Measurements from ENCODE around the gene COL12A1. TPM values are rescaled to one million over a fixed set of nuclear protein-coding genes. Genes with fewer than 3 reads are reported as not detected.

The COL12A1 gene
- total and polyA plus RNA-seq, 2 donors (not counting 1 experiment from before 2014, with no cell fraction given), result not detected

GRCh38 chr6:75085931-75086635 is 119.8 kb downstream of the COL12A1 start:
- H3K9ac ChIP-seq (ENCODE audit: low read length), result no peak overlapping the region
- no peaks in the 10 kb centered on the region for H4K20me1 ChIP-seq (ENCODE audit: control insufficient read depth, insufficient read depth, low read length, poor library complexity, severe bottlenecking)
- peaks cover 0 to 2% (median 0%) of the 10 kb centered on the region in 3 donors for H3K9me3 ChIP-seq (ENCODE audit: control extremely low read depth in 1 of 3, control insufficient read depth in 2 of 3, insufficient read depth in 1 of 3, low read length in 2 of 3)
- TF ChIP-seq CTCF (IDR thresholded peaks at IDR 0.05) (no peak), EZH2 (IDR thresholded peaks at IDR 0.05; ENCODE audit: borderline replicate concordance, insufficient read depth, low read depth, low read length, poor library complexity, severe bottlenecking) (no peak)
- H3K79me2 ChIP-seq (ENCODE audit: control insufficient read depth, insufficient read depth, low read length), result no peaks in the 10 kb centered on the region
- POLR2A ChIA-PET, result no interaction called here
- H3K36me3 ChIP-seq (replicated peaks in 1 of 2; ENCODE audit: control extremely low read depth in 1 of 2, control insufficient read depth in 1 of 2, extremely low read depth in 1 of 2, insufficient read depth in 2 of 2, low read length in 1 of 2), result no peaks in the 10 kb centered on the region
- no peak for DNase-seq
- intact Hi-C loops (cut with micrococcal nuclease), result no loop called here
- no peaks in the 10 kb centered on the region for H3K4me1 ChIP-seq (ENCODE audit: control insufficient read depth in 2 of 2, insufficient read depth in 2 of 2, low read length in 2 of 2)
- H3K4me1 Mint-ChIP-seq, result no peaks in the 10 kb centered on the region
- H3K27me3 ChIP-seq (replicated peaks in 1 of 4; ENCODE audit: control extremely low read depth in 1 of 4, control insufficient read depth in 3 of 4, insufficient read depth in 4 of 4, low read length in 3 of 4), result peaks cover 0 to 15% (median 5%) of the 10 kb centered on the region in 4 experiments
- no peak overlapping the region for H3K4me3 ChIP-seq (ENCODE audit: control extremely low read depth in 1 of 5, extremely low read depth in 1 of 5, insufficient read depth in 1 of 5, low read depth in 2 of 5, low read length in 4 of 5)
- H3K9me3 Mint-ChIP-seq (ENCODE audit: insufficient read depth), result no peaks in the 10 kb centered on the region
- H3K4me3 Mint-ChIP-seq, result no peak overlapping the region
- WGBS (ENCODE audit: insufficient coverage), result 94% methylated on average over 4 of the region's 13 CpGs
- H3K27ac ChIP-seq (ENCODE audit: low read length in 2 of 2), result no peak overlapping the region
- H3K4me2 ChIP-seq (replicated peaks; ENCODE audit: low read depth, low read length, poor library complexity, severe bottlenecking), result no peak overlapping the region
- no peak overlapping the region for H3K27ac Mint-ChIP-seq
- peaks cover 16% of the 10 kb centered on the region for H3K27me3 Mint-ChIP-seq
- CTCF ChIA-PET, result no interaction called here
- no peak for ATAC-seq (ENCODE audit: low read depth)
- no peak overlapping the region for H2AFZ ChIP-seq (ENCODE audit: insufficient read depth, low read depth, low read length, poor library complexity, severe bottlenecking)

- no peaks in the 10 kb centered on the region for H3K36me3 ChIP-seq (replicated peaks in 1 of 2; ENCODE audit: control extremely low read depth in 1 of 2, control insufficient read depth in 1 of 2, extremely low read depth in 1 of 2, insufficient read depth in 2 of 2, low read length in 1 of 2)
- CTCF ChIA-PET, result no interaction called here
- intact Hi-C loops (cut with micrococcal nuclease), result no loop called here
These were observed 120.9 kb downstream of the COL12A1 start for GRCh38 chr6:75084872-75085381.

More at GRCh38 chr6:75084872-75085381, 120.9 kb downstream of the COL12A1 start:
- no peak for ATAC-seq (ENCODE audit: low read depth)
- Mint-ChIP-seq H3K9me3 (ENCODE audit: insufficient read depth) (no peaks in the 10 kb centered on the region), H3K27me3 (peaks cover 16% of the 10 kb centered on the region), H3K4me1 (no peaks in the 10 kb centered on the region), H3K4me3 (no peak overlapping the region), H3K27ac (no peak overlapping the region)
- H3K79me2 ChIP-seq (ENCODE audit: control insufficient read depth, insufficient read depth, low read length), result no peaks in the 10 kb centered on the region
- no peaks in the 10 kb centered on the region for H3K4me1 ChIP-seq (ENCODE audit: control insufficient read depth in 2 of 2, insufficient read depth in 2 of 2, low read length in 2 of 2)
- H2AFZ ChIP-seq (ENCODE audit: insufficient read depth, low read depth, low read length, poor library complexity, severe bottlenecking), result no peak overlapping the region
- DNase-seq, result no peak
- H3K27me3 ChIP-seq (replicated peaks in 1 of 4; ENCODE audit: control extremely low read depth in 1 of 4, control insufficient read depth in 3 of 4, insufficient read depth in 4 of 4, low read length in 3 of 4), result peaks cover 0 to 15% (median 5%) of the 10 kb centered on the region in 4 experiments
- no peak for TF ChIP-seq EZH2 (IDR thresholded peaks at IDR 0.05; ENCODE audit: borderline replicate concordance, insufficient read depth, low read depth, low read length, poor library complexity, severe bottlenecking)
- TF ChIP-seq CTCF (IDR thresholded peaks at IDR 0.05), result no peak
- H3K9me3 ChIP-seq (ENCODE audit: control extremely low read depth in 1 of 3, control insufficient read depth in 2 of 3, insufficient read depth in 1 of 3, low read length in 2 of 3), result peaks cover 0 to 2% (median 0%) of the 10 kb centered on the region in 3 donors
- no peak overlapping the region for H3K9ac ChIP-seq (ENCODE audit: low read length)
- H3K4me2 ChIP-seq (replicated peaks; ENCODE audit: low read depth, low read length, poor library complexity, severe bottlenecking), result no peak overlapping the region
- POLR2A ChIA-PET, result no interaction called here
- no peak overlapping the region for H3K4me3 ChIP-seq (ENCODE audit: control extremely low read depth in 1 of 5, extremely low read depth in 1 of 5, insufficient read depth in 1 of 5, low read depth in 2 of 5, low read length in 4 of 5)
- H4K20me1 ChIP-seq (ENCODE audit: control insufficient read depth, insufficient read depth, low read length, poor library complexity, severe bottlenecking), result no peaks in the 10 kb centered on the region
- WGBS (ENCODE audit: insufficient coverage), result 15% methylated on average over 29 of the region's 33 CpGs
- H3K27ac ChIP-seq (ENCODE audit: low read length in 2 of 2), result no peak overlapping the region

Measured in B cell (primary cell).